HG02973 (cell line): ENCODE measurements around the gene GOPC.
A peak's percentile ranks its signal among the peaks of the same experiment; 100 is the strongest.
"Not testable (repeated sequence)": the region's sequence is repeated elsewhere in the genome, so short reads cannot be mapped to it uniquely, and the experiment has no call there.

Source experiments
- ATAC-seq: cut with Tn5 transposase; IDR thresholded peaks from one replicate; pipeline ENCODE4 v1.9.1; 2021; ENCODE audit warnings: moderate library complexity; ENCODE audit not compliant: unreplicated experiment

The GOPC gene

DNA sequence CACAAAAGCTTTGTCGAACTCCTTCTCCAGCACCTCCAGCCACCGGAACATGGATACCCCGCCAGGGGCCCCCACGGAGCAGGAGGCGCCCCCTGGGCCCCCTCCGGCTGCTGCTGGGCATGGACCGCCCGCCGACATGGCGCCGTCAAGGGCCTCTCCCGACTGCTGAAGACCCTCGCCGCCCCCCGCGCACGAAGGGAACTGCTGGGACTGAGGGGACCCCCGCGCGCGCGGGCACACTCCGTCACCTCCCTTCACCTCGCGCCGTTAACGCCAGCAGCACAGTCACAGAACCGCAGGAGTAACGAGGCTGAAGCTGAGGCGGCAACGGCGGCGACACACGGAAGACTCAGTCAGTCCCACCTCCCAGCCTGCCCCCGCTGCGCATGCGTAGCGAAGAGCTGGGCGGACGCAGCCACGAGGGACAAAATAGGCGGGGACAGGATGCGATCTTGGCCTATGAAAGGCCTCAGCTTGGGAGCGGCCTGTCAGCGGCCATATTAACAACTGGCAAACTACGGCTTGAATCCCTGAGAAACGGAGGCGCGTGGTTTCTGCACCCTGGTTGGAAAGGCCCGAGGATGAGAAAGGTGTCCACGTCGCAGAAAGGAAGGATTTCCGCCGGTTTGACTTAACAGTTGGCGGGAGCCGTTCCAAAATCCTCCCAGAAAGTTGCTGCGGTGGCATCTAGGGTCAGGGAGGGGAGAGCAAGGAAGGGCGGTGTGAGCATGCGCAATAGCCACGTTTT, at the start of gene GOPC:
Gene GOPC (minus strand): TSS at position 361 of the 748 bp plus-strand sequence. CDS start 223 bp downstream, at position 138.
- ATAC-seq, result peak; percentile 92

DNA sequence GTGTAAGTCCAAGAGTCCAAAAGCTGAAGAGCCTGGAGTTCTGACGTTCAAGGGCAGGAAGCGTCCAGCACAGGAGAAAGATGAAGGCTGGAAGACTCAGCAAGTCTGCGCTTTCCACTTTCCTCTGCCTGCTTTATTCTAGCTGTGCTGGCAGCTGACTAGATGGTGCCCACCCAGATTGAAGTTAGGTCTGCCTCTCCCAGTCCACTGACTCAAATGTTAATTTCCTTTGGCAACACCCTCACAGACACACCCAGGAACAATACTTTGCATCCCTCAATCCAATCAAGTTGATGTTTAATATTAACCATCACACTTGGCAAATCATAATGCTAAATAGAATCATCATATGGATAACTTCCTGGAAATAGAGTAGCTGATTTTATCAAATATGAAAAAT, 49.7 kb upstream of the GOPC start:
- not testable (repeated sequence) for ATAC-seq

DNA sequence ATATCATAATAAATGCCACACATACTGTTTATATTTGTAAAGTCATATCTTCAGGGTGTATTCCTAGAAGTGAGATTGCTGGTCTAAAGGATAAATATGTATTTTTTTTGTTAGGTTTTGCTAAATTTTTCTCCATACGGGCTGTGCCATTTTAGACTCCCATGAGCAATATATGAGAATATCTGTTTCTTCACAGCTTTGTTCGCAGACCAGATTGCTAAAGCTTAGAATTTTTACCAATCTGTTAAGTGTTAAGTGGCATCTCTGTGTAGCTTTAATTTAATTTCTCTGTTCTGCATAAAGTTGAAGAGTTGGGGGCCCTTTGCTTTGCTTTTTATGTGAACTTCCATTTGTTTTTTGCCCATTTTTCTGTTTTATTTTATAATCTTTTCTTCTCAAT, 40.7 kb upstream of the GOPC start:
- ATAC-seq, result no peak

GRCh38 chr6:117637770-117638169, 35.5 kb upstream of the GOPC start:
- ATAC-seq, result no peak

DNA sequence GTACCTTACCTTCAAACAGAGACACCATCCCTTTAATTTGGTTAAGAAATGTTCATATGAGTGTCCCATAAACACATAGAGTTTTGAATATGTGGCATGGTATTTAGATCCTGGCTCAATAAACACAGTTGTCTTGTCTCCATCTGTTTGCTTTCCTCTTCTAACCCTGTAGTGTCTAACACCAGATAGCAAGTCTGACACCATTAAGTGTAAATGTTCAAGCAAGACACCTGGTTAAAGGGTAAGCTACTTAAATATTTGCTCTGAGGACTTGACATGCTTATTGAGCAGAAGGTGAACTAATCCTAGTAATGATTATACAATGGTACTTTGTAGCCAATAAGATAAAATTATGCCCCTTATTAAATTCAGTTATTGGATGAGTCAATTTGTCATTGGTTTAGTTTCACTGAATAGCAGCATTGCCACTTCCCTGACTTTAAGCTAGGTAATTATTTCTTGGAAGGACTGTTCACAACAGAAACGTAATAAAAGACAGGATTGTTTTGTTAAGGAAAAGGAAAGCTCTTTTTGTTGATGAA, 26.9 kb upstream of the GOPC start:
- ATAC-seq, result no peak

DNA sequence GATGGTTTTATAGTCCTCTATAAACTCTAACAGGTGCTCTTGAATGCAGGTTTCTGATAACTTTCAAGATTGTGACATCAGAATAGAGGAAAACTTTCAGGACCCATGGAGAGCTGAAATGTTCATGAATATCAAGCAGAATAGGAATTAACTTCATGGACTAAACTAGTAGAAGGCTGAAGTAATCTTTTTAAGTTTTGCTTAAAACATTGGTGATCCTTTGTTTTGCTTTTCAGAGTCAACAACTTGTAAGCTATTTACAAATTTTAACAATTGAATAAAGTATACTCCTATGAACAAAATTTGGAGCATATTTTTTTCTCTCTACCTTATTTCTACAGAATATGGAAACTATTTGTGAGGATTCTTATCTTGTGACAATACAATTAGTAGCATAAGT, 25.2 kb upstream of the GOPC start:
- no peak for ATAC-seq

DNA sequence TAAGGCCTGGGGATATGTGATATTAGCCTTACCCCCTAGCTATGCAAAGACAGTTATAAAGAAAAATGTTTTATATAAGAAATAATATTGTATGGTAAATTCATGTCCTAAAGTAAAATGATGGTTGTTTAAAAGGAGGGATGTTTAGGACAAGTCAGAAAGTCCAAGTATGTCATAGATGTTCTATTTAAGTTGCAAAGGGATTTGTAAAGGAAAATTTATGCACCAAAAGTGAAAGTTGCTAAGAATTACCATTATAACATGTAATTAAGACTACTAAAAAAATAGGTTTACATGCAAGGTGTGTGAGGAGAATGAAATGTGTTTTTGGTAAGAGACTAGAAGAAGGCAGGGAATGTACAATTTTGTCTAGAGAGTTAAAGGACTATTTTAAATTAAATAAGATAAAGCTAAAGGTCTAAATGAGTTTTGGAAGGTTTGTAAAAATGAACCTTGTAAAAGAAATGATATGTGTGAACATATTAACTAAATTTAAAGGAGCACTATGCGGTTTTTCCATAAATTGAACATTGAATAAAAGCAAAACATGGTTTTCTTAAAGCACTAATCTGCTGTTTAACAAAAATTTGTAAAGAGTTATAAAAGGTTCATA, 22.7 kb upstream of the GOPC start:
- no peak for ATAC-seq

DNA sequence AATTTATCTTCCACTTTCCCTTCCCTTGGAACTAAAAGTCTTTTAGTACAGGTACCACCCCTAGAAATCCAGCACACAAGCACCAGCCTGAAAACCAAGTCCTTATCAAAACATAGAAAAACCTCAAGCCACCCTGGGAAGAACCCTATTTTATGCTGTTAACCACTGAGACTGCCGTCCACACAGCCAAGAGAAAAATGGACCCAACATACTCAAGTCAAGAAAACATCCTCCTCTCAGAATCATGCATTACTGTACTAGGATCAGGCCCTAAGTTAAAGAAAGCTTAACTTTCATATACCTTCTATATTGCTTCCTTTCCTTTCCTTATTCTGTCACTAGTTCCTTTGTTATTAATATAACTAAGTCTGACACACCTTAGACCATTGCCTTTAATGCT, 16.9 kb upstream of the GOPC start:
- peak; percentile 46 for ATAC-seq

GRCh38 chr6:117617210-117618035, 15.1 kb upstream of the GOPC start:
- no peak for ATAC-seq

- ATAC-seq, result no peak
Measured at GRCh38 chr6:117616391-117617209, 14.3 kb upstream of the GOPC start.

DNA sequence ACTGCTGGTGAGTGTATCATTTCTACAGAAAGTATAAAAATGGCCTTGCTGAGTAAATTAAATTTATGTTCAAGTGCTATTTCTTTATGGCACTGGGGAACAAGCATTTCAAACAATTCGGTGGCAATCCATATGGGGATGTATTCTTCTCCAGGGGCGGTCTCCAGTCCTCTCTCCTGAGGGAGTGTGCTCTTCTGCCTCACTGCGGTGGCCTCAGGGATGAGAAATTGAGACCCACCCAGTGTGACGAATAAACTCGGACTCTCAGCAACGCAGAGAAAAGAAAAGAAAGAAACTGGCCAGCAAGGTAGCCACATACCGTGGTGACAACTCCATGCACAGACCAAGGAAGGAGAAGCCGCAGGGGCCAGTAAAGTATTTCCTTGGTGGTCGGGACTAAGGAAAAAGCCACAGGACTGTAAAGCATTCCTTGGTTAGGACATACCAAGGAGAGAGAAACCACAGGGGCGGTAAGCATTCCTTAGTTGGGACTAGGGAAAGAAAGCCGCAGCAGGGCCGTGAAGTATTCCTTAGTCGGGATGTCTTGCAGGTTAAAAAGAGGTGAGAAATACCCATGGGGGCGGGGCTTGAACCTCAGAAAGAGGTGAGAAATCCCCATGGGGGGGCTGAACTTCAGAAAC, 13.6 kb upstream of the GOPC start:
- no peak for ATAC-seq

DNA sequence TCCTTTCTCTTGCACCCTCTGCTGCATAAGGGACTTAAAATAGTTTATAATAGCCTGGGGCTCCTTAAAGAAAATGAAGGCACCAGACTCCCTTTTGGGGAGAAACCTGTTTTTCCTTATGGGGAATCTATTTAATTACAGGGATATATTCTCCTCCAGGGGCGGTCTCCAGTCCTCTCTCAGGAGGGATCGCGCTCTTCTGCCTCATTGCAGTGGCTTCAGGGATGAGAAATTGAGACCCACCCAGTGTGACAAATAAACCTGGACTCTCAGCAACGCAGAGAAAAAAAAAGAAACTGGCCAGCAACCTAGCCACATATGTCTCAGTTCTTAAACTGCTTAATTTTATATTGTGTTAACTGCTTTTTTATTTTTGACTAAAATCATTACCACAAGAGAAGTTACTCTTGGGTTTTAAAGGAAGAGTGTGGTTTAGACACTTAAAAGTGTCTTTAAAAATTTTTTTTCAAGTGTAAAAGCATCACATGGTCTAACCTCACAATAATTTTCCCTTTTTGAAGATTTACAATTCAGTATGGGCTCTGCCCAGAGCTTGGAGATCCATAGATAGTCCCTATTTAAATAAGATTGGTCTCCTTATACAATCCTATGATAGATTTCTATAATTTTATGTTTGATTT, 11.7 kb upstream of the GOPC start:
- ATAC-seq, result no peak

- ATAC-seq, result no peak
Measured at GRCh38 chr6:117607511-117607910, 5.2 kb upstream of the GOPC start.

DNA sequence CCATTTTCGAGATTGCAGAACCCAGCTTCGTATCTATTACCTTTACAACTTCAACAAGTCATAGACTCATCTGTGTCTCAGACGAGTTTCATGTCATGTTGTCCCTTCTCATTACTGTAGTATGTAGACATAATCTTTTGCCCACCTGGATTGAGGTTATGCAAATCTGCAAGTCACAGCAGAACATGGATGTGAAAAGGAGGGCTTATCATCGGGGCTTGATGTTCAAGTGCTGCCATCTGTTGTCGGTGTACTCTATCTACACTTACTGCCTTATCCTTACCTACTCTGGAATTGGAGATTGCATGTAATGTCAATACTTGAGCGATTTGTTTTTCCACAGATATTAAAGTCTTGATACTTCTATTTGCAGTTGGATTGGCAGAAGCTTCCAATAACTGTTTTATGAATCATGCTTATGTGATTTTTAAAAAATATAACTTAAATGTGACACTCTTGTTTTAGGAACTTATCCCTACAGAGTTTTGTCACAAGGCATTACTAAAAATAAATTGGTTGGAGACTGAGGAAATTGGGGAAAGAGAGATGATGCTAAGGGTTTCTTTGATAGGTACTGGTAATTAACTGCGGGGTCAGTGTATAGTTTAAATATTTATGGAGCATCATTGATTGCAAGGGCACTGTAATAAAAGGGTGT, 3.0 kb upstream of the GOPC start:
- ATAC-seq, result peak; percentile 52

DNA sequence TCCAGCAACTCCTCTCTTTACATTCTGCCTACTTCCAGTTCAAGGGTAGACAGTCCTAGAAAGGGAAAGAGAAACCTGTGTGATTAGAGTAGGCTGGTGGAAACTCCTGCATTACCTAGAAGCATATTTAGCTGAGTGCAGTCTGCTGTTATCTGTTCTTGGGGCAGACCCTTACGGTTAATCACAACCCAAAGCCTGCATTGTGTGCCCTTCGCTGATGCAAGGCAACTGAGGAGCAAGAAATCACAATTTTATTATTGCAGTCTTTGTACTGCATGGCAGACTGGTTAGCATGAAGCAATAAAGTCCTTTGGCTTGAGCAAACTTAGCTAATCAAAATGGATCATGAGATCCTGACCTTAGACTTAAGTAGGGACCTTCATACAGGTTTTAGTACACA, 1.5 kb upstream of the GOPC start:
- no peak for ATAC-seq

DNA sequence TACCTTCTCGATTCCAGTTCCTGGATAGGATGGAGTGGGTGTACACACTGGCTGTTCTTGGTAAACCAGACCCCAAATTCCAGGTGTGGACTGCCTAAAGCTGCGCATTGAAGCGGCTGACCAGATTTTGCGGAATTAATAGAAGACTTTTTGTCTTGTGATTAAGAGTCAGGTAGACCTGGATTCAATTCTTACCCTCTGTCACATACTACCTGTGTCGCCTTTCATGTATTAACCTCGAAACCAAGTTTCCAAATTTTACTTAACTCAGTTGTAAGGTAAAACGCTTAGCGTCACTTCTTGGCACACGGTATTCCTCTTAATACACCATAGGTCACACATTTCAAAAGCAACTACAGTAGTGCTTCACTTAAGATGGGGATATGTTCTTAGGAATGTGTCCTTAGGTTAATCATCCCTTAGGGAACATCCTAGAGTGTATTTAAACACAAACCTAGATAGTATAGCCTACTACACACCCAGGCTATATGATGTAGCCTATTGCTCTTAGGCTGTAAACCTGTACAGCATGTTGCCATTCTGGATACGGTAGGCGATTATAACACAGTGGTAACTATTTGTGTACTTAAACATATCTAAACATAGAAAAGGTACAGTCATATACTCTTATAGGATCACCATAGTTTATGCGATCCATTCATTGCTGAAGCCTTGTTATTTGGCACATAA, 733 bp upstream of the GOPC start:
- no peak for ATAC-seq

DNA sequence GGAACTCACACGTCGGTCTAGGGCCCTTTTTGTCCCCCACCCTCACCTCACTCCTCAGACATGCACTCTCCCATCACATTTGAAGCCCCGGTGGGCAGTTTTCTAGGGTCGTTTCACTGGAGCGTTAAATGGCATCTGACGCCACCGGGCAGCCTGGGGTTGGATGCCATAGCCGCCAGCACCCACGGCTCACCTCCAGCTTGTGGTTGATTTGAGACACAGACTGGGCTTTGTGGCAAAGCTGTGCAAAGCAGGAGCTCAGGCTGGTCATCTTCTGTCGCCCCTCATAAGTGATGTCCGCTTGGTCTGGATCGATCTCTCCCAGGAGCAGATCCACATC, 530 bp downstream of the GOPC start:
- peak; percentile 9 for ATAC-seq

DNA sequence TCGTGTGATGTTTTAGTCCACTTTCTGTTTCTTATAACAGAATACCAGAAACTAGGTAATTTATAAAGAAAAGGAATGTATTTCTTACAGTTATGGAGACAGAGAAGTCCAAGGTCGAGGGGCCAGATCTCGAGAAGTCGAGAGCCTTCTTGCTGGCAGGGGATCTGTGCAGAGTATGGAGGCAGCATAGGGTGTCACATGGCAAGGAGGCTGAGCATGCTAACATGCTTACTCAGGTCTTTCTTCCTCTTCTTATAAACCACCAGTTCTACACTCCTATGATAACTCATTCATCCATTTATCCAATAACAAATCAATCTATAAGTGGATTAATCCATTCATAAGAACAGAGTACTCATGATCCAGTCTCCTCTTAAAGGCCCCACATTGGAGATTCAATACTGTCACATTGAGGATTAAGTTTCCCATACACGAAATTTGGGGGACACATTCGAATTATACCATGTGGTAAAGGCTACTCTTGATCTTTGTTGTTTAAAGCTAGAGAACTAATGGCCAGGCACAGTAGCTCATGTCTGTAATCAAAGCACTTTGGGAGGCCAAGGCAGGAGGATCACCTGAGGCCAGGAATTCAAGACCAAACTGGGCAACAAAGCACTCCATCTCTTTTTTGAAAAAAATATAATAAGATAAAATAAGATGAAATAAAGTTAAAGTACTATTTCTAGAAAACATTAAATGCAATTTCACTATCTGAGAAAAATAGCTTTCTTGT, 2.1 kb downstream of the GOPC start:
- ATAC-seq, result no peak
